HG02798 (cell line): Measurements from ENCODE around the gene TMEM259.

Source experiments
- ATAC-seq: cut with Tn5 transposase; IDR thresholded peaks from one replicate; pipeline ENCODE4 v1.9.1; 2021; ENCODE audit warnings: mild to moderate bottlenecking; ENCODE audit not compliant: unreplicated experiment, poor library complexity

TMEM259 gene

GRCh38 chr19:1017906-1018305, 3.0 kb downstream of the TMEM259 start:
- ATAC-seq = no peak

GRCh38 chr19:1017115-1017905, 3.6 kb downstream of the TMEM259 start:
- ATAC-seq = no peak

GRCh38 chr19:1016647-1017114, 4.2 kb downstream of the TMEM259 start:
- ATAC-seq = no peak

GRCh38 chr19:1015782-1016646, 4.9 kb downstream of the TMEM259 start:
- no peak for ATAC-seq

GRCh38 chr19:1015061-1015781, 5.7 kb downstream of the TMEM259 start:
- ATAC-seq = no peak

- no peak for ATAC-seq
These were observed 6.5 kb downstream of the TMEM259 start for GRCh38 chr19:1014161-1015060.

GRCh38 chr19:1013218-1013617, 7.7 kb downstream of the TMEM259 start:
- no peak for ATAC-seq

- ATAC-seq = no peak
These were observed 8.6 kb downstream of the TMEM259 start for GRCh38 chr19:1012334-1012733.

- ATAC-seq = no peak
These were observed 9.0 kb downstream of the TMEM259 start for GRCh38 chr19:1011831-1012333.

GRCh38 chr19:1010586-1011510, 10.1 kb downstream of the TMEM259 start:
- no peak for ATAC-seq

- no peak for ATAC-seq
These were observed 10.9 kb downstream of the TMEM259 start for GRCh38 chr19:1009981-1010538.

GRCh38 chr19:1009041-1009980, 11.6 kb downstream of the TMEM259 start:
- ATAC-seq = no peak

GRCh38 chr19:1008268-1009040, 12.5 kb downstream of the TMEM259 start:
- ATAC-seq = no peak

GRCh38 chr19:1007399-1008251, 13.3 kb downstream of the TMEM259 start:
- no peak for ATAC-seq

- no peak for ATAC-seq
These were observed 14.1 kb downstream of the TMEM259 start for GRCh38 chr19:1006711-1007398.
